ENCODE measurements around the gene CEBPE.

- TF ChIP-seq CTCF (IDR thresholded peaks at IDR 0.05) (no peak), POLR2A (IDR thresholded peaks at IDR 0.05) (no peak)
These were observed 3.9 kb downstream of the CEBPE start for GRCh38 chr14:23115039-23115731.
